ENCODE data around the gene TDP1. TPM values are rescaled to one million over a fixed set of nuclear protein-coding genes. Genes with fewer than 3 reads are reported as not detected.

Gene TDP1
- total RNA-seq, 2 donors from 2014 or later, result 11.2 to 21.4 TPM

GRCh38 chr14:90034835-90035525, 79.3 kb downstream of the TDP1 start:
- Histone ChIP-seq H3K27me3 (replicated peaks; ENCODE audit: insufficient read depth) (no peaks in the 10 kb centered on the region), H3K27ac (no peak overlapping the region), H3K9me3 (no peaks in the 10 kb centered on the region), H3K4me1 (ENCODE audit: control insufficient read depth in 1 of 2, low read depth in 2 of 2) (no peaks in the 10 kb centered on the region), H3K36me3 (peaks cover 23% of the 10 kb centered on the region), H3K4me3 (no peak overlapping the region)
- no peak for TF ChIP-seq CTCF (IDR thresholded peaks at IDR 0.05)
- no peak for ATAC-seq (ENCODE audit: insufficient number of reproducible peaks, low FRiP score, low read depth)
- DNase-seq (ENCODE audit: low spot score), result no peak

GRCh38 chr14:90039253-90040010, 83.7 kb downstream of the TDP1 start:
- H3K27ac ChIP-seq, result no peak overlapping the region
- H3K4me3 ChIP-seq, result no peak overlapping the region
- H3K36me3 ChIP-seq, result peaks cover 2% of the 10 kb centered on the region
- DNase-seq (ENCODE audit: low spot score) (no peak), ATAC-seq (ENCODE audit: insufficient number of reproducible peaks, low FRiP score, low read depth) (no peak)
- TF ChIP-seq CTCF (IDR thresholded peaks at IDR 0.05), result no peak
- H3K9me3 ChIP-seq, result no peaks in the 10 kb centered on the region
- no peaks in the 10 kb centered on the region for H3K27me3 ChIP-seq (replicated peaks; ENCODE audit: insufficient read depth)
- H3K4me1 ChIP-seq (ENCODE audit: control insufficient read depth in 1 of 2, low read depth in 2 of 2), result no peaks in the 10 kb centered on the region

- peaks cover 2% of the 10 kb centered on the region for H3K36me3 ChIP-seq
- no peak overlapping the region for H3K4me3 ChIP-seq
- no peaks in the 10 kb centered on the region for H3K4me1 ChIP-seq (ENCODE audit: control insufficient read depth in 1 of 2, low read depth in 2 of 2)
- ATAC-seq (ENCODE audit: insufficient number of reproducible peaks, low FRiP score, low read depth) (no peak), DNase-seq (ENCODE audit: low spot score) (no peak)
- no peak overlapping the region for H3K27ac ChIP-seq
- H3K9me3 ChIP-seq, result no peaks in the 10 kb centered on the region
- no peaks in the 10 kb centered on the region for H3K27me3 ChIP-seq (replicated peaks; ENCODE audit: insufficient read depth)
- TF ChIP-seq CTCF (IDR thresholded peaks at IDR 0.05), result no peak
Measured at GRCh38 chr14:90040411-90040810, 84.7 kb downstream of the TDP1 start.

- DNase-seq (ENCODE audit: low spot score) (no peak), ATAC-seq (ENCODE audit: insufficient number of reproducible peaks, low FRiP score, low read depth) (no peak)
- Histone ChIP-seq H3K27me3 (replicated peaks; ENCODE audit: insufficient read depth) (no peaks in the 10 kb centered on the region), H3K4me3 (no peak overlapping the region), H3K4me1 (ENCODE audit: control insufficient read depth in 1 of 2, low read depth in 2 of 2) (no peaks in the 10 kb centered on the region), H3K36me3 (peaks cover 2% of the 10 kb centered on the region), H3K27ac (no peak overlapping the region), H3K9me3 (no peaks in the 10 kb centered on the region)
- no peak for TF ChIP-seq CTCF (IDR thresholded peaks at IDR 0.05)
Measured at GRCh38 chr14:90042496-90043252, 86.9 kb downstream of the TDP1 start.

- H3K4me3 ChIP-seq, result no peak overlapping the region
- no peak for TF ChIP-seq CTCF (IDR thresholded peaks at IDR 0.05)
- no peaks in the 10 kb centered on the region for H3K4me1 ChIP-seq (ENCODE audit: control insufficient read depth in 1 of 2, low read depth in 2 of 2)
- H3K36me3 ChIP-seq, result no peaks in the 10 kb centered on the region
- H3K27ac ChIP-seq, result no peak overlapping the region
- H3K9me3 ChIP-seq, result no peaks in the 10 kb centered on the region
- DNase-seq (ENCODE audit: low spot score), result no peak
- no peaks in the 10 kb centered on the region for H3K27me3 ChIP-seq (replicated peaks; ENCODE audit: insufficient read depth)
- no peak for ATAC-seq (ENCODE audit: insufficient number of reproducible peaks, low FRiP score, low read depth)
Measured at GRCh38 chr14:90045616-90046015, 89.9 kb downstream of the TDP1 start.
